GM23248 (cell line): Measurements from ENCODE around the gene IFT20.

Source experiments
- EZH2 ChIP-seq: fragments of 200-600 bp; sonication (generic); IDR thresholded peaks from 2 replicates; pipeline ENCODE4 v1.6.1; 2018; ENCODE audit warnings: antibody characterized with exemption, mild to moderate bottlenecking; ENCODE audit not compliant: insufficient read depth, poor library complexity, severe bottlenecking
- EZH2phosphoT487 ChIP-seq: fragments of 200-600 bp; sonication (generic); IDR thresholded peaks from 2 replicates; pipeline ENCODE4 v1.6.1; 2018; ENCODE audit warnings: antibody characterized with exemption, moderate library complexity, mild to moderate bottlenecking, low read depth; ENCODE audit not compliant: insufficient read depth

- TF ChIP-seq EZH2 (no peak), EZH2phosphoT487 (no peak)
Measured at GRCh38 chr17:28306954-28307401, 28.3 kb downstream of the IFT20 start.
